GM19395 (cell line): ENCODE data around the gene RANBP1.

Experiments
- ATAC-seq: cut with Tn5 transposase; IDR thresholded peaks from one replicate; pipeline ENCODE4 v1.9.1; 2021; ENCODE audit warnings: mild to moderate bottlenecking, moderate library complexity; ENCODE audit not compliant: unreplicated experiment

The RANBP1 gene

DNA sequence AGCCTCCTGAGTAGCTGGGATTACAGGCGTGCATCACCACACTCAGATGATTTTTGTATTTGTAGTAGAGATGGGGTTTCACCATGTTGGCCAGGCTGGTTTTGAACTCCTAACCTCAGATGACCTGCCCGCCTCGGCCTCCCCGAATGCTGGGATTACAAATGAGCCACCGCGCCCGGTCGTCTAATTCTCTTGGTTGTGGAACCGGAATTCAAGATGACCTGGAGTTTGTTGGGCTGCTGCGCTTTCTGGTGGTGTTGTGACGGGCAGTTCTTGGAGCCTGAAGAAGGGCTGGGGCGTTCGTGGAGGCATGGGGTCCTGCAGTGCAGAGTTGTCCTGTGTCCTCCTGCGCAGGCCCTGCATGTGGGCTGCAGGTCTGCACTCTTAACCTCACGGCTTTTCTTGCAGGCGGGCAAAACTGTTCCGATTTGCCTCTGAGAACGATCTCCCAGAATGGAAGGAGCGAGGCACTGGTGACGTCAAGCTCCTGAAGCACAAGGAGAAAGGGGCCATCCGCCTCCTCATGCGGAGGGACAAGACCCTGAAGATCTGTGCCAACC, 6.0 kb downstream of the RANBP1 start:
- ATAC-seq = no peak

DNA sequence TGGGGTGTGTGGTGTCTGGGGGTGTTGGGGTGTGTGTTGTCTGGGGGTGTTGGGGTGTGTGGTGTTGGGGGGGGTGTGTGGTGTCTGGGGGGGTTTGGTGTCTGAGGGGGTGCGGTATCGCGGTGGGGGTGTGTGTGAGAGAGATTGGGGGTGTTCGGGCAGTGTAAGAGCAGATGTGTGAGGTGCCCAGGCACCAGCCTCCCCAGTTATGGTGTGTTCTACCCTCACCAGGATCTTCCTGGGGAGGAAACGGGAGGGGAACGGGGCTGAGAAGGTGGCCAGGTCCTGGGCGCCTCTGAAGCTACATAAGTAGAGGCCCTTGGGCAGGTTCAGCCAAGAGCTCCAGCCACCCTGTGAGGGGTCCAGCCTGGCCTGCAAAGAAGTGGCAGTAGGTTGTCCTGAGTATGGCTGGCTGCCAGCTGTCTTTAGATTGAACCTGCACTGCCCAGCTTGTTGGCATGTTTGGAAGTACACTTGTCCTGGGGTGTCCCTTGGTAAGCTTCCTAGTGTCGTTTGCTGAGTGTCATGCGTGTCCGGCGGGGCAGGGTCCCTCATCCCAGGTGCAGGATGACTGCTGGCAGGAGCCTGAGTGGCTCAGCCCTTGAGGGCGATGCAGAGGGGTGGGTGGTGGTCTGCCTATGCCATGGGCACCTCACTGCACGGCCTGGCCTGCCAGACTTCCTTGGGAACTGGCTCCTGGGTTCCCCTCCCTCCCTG, 7.6 kb downstream of the RANBP1 start:
- ATAC-seq = no peak

DNA sequence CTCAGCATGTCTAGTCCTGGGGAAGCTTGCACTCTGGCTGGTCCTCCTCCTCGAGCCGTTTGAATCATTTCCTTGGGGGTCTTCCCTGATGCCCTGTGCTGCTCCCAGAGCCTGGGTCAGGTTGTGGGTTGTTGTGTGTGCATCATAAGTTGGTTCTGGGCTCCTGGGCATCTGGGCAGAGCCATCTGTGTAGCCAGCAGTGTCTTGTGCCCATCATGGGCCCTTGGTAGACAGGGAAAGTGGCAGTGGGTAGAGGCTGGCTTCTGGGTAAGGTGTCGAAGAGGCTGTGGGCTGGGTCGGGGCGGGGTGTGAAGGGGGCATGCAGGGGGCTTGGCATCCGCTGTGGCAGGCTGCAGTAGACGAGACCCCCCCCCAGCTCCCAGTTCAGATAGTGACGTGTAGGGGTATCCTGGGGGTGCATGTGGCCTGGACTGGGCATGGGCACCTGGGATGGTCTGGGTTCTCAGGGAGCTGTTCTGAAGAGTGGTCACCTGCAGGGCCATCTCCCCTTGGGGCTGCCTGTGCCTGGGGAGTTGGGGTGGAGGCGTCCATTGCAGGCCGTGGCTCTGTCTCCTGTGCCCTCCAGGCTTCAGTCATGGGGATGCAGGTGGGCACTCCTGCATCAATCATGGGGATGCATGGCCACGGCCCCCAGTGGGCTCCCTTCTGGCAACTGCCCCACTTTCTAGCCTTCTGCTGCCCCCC, 8.3 kb downstream of the RANBP1 start:
- no peak for ATAC-seq

DNA sequence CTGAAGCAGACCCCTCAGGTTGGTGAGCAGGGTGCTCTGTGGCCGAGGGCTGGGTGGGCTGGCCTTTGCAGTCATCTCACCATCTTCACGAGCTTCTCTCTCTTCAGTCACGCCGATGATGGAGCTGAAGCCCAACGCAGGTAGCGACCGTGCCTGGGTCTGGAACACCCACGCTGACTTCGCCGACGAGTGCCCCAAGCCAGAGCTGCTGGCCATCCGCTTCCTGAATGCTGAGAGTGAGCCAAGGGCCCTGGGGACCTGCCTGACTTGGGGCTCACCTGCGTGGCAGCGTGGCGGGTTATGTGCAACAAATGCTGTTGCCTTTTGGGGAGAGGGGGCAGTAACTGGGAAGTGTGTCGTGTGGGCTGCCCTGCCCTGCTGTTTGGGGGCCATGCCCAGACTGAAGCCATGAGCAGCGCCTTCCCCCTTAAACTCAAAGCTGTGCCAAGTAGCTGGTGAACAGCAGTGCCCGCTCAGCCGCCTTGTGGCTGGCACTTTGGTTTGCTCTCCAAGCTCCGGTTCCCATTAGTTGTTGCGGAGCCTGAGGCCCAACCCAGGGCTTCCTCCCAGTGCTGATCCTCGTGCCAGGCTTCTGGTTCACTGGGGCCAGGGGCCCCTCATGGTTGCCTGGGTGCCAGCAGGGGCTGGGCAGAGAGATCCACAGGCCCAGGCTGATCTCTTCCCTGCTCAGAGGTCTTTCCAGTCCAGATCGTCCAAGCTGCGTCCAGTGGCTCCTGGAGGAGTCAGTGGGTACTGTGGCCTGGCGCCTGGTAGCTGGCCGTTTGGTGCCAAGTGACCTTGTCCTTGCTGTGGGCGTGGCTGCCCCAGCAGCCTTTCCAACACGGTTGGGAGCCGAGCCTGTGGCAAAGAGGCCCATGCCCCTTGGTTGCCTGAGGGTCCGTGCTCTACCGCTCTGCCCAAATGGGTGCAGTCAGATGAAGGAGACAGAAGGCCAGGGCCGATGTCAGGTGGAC, 9.6 kb downstream of the RANBP1 start:
- no peak for ATAC-seq

- no peak for ATAC-seq
Observed at GRCh38 chr22:20126284-20127029, 10.6 kb downstream of the RANBP1 start.

- ATAC-seq = no peak
Observed at GRCh38 chr22:20127318-20127868, 11.5 kb downstream of the RANBP1 start.

DNA sequence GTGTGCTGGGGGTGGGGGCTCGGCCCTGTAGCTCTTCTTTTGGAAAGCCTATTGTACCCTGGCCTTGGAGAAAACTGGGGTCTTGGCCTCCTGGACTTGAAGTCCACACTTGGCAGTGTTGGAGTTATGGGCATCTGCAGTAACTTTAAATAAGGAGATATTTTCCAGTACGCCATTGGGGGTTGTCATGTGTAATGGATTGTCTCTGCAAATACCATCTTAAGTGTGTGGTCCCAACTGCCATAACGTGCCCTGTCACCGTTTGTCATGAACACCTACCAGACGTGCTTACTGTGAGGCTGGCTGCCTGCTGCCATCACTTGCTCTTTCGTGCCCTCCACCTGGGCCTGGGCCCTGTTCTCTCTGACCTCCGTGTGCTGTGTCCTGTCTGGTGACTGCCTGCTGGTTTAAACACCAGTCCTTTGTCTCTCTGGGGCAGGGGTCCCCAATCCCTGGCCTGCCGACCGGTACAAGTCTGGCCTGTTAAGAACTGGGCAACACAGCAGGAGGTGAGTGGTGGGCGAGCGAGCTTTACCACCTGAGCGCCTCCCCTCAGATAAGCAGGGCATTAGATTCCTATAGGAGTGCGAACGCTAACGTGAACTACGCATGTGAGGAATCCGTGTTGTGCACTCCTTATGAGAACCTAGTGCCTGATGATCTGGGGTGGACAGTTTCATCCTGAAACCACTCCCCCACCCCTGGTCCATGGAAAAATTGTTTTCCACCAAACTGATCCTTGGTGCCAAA, 12.1 kb downstream of the RANBP1 start:
- ATAC-seq = no peak

- no peak for ATAC-seq
Observed at GRCh38 chr22:20128619-20128901, 12.7 kb downstream of the RANBP1 start.

- ATAC-seq = no peak
Observed at GRCh38 chr22:20128902-20129746, 13.2 kb downstream of the RANBP1 start.

DNA sequence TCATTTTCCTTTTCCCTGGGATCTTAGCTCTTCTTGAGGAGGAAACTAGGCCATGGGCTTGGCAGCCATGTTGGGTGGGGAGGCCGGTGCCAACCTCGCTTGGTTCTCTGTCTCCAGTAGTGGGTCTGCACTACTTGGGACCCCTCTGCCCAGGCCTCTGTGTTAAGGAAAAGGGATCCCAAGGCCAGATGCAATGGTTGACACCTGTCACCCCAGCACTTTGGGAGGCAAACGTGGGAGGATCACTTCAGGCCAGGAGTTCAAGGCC, 13.8 kb downstream of the RANBP1 start:
- ATAC-seq = no peak

- no peak for ATAC-seq
Observed at GRCh38 chr22:20130319-20130718, 14.4 kb downstream of the RANBP1 start.

DNA sequence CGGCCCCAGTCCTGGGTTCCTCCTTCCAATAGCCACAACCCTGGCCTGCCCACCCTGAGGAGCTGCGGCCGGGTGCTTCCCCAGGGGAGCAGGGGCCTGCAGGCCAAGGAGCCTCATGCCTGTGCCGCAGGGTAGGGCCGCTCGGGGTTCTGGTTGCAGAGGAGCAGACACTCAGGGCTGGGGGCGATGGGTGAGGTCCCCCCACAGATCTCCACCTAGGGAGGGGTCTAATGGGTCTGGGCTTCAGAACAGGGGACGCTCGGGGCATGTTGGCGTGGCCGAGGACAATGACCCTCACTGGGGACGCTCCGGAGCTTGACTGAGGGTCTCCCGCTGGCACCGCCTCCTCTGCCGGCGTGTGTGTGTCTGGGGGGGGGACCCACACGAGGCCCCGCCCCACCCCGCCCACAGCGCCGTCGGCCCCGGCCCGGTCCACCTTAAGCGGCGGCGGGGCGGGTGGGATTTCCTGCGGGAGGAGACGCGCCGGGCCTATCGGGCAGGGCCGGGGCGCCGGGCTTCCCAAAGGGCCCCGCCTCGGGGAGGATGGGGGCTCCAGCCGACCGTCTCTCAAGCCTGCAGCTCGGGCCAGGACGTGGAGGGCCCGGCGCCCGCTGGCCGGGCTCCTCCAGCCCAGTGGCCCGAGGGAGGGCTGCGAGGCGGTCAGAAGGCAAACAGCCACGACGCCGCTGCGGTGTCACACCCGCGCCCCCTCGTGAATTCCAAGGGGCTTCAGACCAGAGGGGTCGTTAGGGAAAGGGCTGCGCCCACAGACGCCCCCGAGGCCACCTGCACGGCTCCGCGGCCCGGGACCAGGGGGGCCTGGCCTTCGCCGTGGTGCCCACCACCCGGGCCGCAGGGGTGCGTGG, 15.1 kb downstream of the RANBP1 start:
- peak; percentile 59 for ATAC-seq

DNA sequence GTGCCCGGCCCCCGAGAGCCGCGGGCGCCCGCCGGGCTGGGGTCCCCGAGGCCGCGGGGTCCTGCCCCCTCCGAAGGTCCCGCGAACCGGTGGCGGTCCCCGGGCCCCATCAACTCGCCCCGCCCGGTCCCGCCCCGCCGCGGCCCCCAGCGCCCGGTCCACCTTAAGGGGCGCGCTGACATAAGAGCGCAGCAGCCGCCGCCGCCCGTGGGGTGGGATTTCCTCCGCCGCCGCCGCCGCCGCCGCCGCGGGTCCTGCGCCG, 15.6 kb downstream of the RANBP1 start, which contains the start of gene ZDHHC8:
Gene ZDHHC8 (plus strand): TSS at position 208 of the 262 bp plus-strand sequence. CDS start 144 bp downstream, outside the sequence.
- peak; percentile 22 for ATAC-seq

DNA sequence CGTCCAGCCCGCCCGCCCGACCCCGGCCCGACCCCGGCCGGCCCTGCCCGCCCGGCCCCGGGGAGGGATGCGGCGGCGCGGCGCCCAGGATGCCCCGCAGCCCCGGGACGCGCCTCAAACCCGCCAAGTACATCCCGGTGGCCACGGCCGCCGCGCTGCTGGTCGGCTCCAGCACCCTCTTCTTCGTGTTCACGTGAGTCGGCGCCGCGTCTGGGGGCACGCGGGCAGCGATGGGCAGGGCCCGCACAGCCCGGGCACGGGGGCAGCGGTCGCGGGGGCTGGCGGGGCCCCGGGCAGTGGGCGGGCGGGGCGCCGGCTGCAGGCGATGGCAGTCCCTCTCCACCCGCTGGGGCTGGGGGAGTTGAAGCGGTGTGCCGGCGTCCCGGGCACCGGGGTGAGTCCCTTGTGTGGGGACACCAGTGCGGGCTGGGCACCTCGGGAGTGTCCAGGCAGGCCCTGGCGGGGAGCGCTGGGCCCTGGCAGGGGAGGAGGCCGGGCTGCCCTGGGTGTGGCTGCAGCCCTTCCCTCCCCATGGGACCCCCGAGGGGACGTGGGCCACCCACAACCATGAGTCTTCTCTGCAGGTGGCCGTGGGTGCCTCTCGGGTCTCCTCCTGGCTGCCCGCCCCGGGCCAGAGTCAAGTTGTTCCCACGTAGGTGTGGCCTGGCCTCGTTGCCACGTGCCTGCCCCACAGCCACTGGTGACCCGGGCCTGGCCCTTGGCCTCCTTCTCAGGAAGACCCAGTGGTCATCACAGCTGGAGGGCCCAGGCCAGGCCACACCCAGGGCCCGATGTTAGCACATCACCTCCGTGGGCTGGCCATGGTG, 16.2 kb downstream of the RANBP1 start:
- no peak for ATAC-seq

- no peak for ATAC-seq
Observed at GRCh38 chr22:20132686-20133246, 16.9 kb downstream of the RANBP1 start.

DNA sequence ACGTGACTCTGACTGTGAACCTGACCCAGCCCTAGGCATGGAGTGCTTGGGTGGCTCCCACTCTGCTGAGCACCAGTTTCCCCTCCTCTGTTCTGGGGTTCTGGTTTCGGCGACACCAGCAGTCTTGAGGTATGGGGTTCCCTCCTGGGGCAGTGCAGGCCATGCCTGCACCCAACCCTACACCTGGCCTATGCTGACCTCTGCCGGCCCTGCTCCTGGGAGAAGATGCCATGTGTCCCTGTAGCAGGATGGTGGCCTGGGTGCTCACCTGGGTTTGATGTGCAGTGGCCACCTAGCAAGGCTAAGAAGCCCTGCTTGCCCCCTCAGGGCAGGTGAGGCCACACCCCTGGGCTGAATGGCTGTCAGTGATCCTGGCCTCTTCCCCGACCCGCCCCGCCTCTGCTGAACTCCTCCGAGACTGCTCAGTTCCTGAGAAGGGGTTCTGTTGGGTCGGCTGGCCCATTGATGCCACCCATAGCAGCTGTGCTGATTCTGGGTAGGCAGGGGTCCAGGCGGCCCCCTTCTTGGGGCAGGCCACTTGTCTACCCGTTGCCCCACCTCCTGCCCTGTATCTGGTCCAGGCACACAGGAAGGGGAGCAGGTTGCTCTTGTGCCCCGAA, 18.1 kb downstream of the RANBP1 start:
- ATAC-seq = no peak

DNA sequence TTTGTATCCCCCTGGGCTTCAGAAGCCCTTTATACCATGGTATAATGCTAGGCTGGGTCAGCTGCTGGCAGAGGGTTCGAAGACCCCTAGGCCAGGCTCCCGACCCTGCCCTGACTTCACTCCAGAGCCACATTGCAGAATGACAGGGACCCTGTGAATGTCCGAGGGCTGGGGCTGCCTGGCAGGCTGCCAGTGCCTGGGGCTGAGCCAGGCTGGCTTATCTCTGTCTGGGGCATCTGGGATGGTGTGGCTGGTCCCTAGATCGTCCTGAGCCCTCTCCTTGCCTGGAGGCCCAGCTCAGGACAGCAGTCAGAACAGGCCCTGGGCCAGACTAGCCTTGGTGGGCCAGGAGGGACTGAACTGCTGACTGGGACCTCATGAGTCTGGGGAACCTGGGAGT, 19.4 kb downstream of the RANBP1 start:
- no peak for ATAC-seq
